Cardiac muscle cell (in vitro differentiated cells and primary cell): ENCODE data around the gene LCN10. TPM values are rescaled to one million over a fixed set of nuclear protein-coding genes. Genes with fewer than 3 reads are reported as not detected.

Source experiments
- DNase-seq, 2 donors: peaks; one replicate each; pipeline versions ENCODE4 v3.0.0 to v3.0.0-alpha.2; 2010 to 2017; ENCODE audit warnings: low read depth in 1 of 2, low spot score in 1 of 2
- H3K27ac ChIP-seq: fragments of 200-600 bp; sonication (generic); 2 replicates; pipeline ENCODE4 v1.5.1; 2016
- H3K27me3 ChIP-seq: fragments of 200-600 bp; sonication (generic); 2 replicates; pipeline ENCODE4 v1.6.0; 2016; ENCODE audit warnings: control low read depth
- H3K36me3 ChIP-seq: fragments of 200-600 bp; sonication (generic); 2 replicates; pipeline ENCODE4 v1.5.1; 2016; ENCODE audit warnings: control low read depth
- H3K4me1 ChIP-seq: fragments of 200-600 bp; sonication (generic); 2 replicates; pipeline ENCODE4 v1.8.1; 2017; ENCODE audit warnings: low read depth, mild to moderate bottlenecking, mixed run types
- H3K4me3 ChIP-seq: fragments of 200-600 bp; sonication (generic); 2 replicates; pipeline ENCODE4 v1.5.1; 2016; ENCODE audit warnings: mild to moderate bottlenecking
- H3K9me3 ChIP-seq: fragments of 200-600 bp; sonication (generic); 2 replicates; pipeline ENCODE4 v1.5.1; 2017; ENCODE audit warnings: low read depth, mild to moderate bottlenecking, control low read depth
- polyA plus RNA-seq: library from polyadenylated mRNA; unstranded; fragments of >200 nt; fragmentation: Nextera tagmentation; extraction: Ambion mirVana; gene quantifications from 2 replicates; pipeline ENCODE4 v1.2.1, GENCODE V29; 2016
- total RNA-seq: library from RNA; depleted of rRNA; stranded (reverse); fragments of >200 nt; gene quantifications from 2 replicates; pipeline ENCODE4 v1.2.3, GENCODE V29; 2016
- TF ChIP-seq, protein P1 (sequence below): IDR thresholded peaks from 2 replicates; pipeline ENCODE4 v1.5.1; 2012; ENCODE audit warnings: low read depth, mild to moderate bottlenecking, low read length

The LCN10 gene
- total and polyA plus RNA-seq, 2 experiments from 2014 or later = 0.63 to 0.71 TPM

DNA sequence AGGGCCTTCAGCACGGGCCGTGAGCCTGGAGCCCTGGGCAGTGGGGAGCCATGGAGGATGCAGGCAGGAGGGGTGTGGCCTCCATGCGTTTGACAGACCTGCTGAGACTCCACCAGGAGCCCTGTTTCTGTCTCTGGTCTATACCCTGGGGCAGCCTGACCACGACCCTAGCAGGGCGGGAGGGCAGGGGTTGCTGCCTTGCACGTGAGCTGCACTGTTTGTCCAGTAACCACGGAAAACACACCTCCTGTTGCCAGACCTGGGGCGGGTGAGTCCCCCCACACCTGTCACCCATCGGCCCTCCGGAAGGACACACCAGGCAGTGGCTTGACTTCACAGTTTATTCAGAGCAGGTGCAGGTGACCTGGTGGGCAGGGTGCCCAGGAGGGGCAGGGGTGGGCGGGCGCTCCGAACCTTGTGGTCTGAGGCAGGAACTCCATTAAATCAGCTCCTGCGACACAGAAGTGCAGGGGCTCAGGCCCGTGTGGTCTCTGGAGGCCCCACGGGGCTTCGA lies 11.4 kb upstream of the LCN10 start:
- H3K27me3 ChIP-seq = no peaks in the 10 kb centered on the region
- H3K4me3 ChIP-seq = no peak overlapping the region
- H3K4me1 ChIP-seq = no peaks in the 10 kb centered on the region
- H3K27ac ChIP-seq = no peak overlapping the region
- H3K36me3 ChIP-seq = no peaks in the 10 kb centered on the region
- H3K9me3 ChIP-seq = no peaks in the 10 kb centered on the region
- DNase-seq = no peak
- TF ChIP-seq, protein P1, sequence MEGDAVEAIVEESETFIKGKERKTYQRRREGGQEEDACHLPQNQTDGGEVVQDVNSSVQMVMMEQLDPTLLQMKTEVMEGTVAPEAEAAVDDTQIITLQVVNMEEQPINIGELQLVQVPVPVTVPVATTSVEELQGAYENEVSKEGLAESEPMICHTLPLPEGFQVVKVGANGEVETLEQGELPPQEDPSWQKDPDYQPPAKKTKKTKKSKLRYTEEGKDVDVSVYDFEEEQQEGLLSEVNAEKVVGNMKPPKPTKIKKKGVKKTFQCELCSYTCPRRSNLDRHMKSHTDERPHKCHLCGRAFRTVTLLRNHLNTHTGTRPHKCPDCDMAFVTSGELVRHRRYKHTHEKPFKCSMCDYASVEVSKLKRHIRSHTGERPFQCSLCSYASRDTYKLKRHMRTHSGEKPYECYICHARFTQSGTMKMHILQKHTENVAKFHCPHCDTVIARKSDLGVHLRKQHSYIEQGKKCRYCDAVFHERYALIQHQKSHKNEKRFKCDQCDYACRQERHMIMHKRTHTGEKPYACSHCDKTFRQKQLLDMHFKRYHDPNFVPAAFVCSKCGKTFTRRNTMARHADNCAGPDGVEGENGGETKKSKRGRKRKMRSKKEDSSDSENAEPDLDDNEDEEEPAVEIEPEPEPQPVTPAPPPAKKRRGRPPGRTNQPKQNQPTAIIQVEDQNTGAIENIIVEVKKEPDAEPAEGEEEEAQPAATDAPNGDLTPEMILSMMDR = no peak

DNA sequence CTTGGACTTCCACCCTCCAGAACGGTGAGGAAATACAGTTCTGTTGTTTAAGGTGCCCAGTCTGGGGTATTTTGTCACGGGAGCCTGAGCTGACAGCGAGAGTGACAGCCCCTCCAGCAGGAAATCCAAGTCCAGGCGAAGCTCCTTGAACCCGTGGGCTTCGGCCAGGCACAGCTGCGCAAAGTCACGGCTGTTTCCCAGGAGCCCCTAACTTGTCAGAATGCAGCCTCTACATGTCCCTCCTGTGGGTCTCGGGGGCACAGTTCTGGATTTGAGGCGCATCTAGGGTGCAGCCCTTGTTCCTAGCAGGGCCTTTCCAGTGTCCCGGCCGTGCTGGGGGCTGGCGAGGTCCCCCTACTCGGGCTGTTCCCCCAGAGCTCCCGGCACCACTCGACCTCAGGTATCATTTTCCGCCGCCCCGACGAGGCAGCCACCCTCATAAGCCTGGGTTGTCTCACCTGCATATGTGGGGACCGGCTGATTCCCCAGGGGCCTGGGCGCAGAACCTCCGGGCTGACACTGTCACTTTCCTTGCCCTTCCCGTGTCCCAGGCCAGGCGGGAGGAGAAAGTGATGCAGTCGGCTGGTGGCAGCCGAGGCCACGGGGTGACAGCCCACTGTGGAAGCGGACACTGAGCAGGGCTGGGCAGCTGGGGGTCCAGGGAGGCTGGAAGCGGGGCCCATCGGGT lies 10.8 kb upstream of the LCN10 start:
- Histone ChIP-seq H3K4me3 (no peak overlapping the region), H3K36me3 (no peaks in the 10 kb centered on the region), H3K9me3 (no peaks in the 10 kb centered on the region), H3K27ac (no peak overlapping the region), H3K4me1 (no peaks in the 10 kb centered on the region), H3K27me3 (no peaks in the 10 kb centered on the region)
- TF ChIP-seq, protein P1 = no peak
- DNase-seq = no peak

DNA sequence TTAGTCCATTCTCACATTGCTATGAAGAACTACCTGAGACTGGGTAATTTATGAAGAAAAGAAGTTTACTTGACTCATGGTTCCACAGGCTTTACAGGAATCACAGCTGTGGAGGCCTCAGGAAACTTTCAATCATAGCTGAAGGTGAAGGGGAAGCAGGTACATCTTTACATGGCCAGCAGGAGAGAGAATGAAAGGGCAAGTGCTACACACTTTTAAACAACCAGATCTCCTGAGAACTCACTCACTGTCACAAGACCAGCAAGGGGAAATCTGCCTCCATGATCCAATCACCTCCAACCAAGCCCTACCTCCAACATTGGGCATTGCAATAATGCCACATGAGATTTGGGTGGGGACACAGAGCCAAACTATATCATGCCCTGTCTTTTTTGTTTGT lies 9.1 kb upstream of the LCN10 start:
- Histone ChIP-seq H3K9me3 (no peaks in the 10 kb centered on the region), H3K27ac (no peak overlapping the region), H3K27me3 (no peaks in the 10 kb centered on the region), H3K4me1 (no peaks in the 10 kb centered on the region), H3K36me3 (no peaks in the 10 kb centered on the region), H3K4me3 (no peak overlapping the region)
- TF ChIP-seq, protein P1 = no peak
- DNase-seq = no peak

DNA sequence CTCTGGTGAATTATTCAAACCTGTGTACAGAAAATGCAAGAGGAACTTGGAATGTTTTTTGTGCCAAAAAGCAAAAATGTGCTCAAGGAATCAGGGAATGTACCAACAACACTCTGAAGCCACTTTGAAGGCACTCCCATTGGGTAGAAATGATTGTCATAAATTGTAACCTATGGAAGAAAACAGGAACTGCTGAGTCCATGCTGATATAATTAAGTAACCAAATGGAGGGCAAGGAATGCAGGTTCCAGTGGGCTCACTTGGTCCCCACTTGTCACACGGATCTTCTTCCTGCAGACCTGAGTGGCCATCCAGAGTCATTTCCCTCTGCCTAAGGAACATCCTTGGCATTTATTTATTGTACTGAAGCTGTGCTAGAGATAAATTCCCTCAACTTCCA lies 8.5 kb upstream of the LCN10 start:
- Histone ChIP-seq H3K36me3 (no peaks in the 10 kb centered on the region), H3K27me3 (no peaks in the 10 kb centered on the region), H3K4me1 (no peaks in the 10 kb centered on the region), H3K27ac (no peak overlapping the region), H3K9me3 (no peaks in the 10 kb centered on the region), H3K4me3 (no peak overlapping the region)
- TF ChIP-seq, protein P1 = no peak
- DNase-seq = no peak

DNA sequence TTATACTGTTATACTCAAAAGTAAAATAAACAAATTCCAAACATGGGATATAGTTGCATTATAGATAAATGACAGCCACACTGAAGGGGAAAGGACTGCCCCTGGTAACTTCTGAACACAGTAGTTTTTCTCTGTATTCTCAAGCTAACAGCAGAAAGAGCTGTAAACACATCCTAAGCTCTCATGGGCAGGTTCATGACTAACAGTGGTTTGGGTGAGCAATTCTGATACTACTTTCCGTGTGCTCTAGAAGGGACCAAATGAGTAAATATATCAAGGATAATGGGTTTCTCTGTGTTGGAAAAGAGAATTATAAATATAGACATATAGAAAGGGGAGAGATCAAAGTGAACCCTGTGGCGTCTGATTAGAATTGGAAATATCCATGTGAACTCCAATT lies 7.8 kb upstream of the LCN10 start:
- Histone ChIP-seq H3K4me3 (no peak overlapping the region), H3K36me3 (no peaks in the 10 kb centered on the region), H3K27me3 (no peaks in the 10 kb centered on the region), H3K27ac (no peak overlapping the region), H3K9me3 (no peaks in the 10 kb centered on the region), H3K4me1 (no peaks in the 10 kb centered on the region)
- no peak for DNase-seq
- TF ChIP-seq, protein P1 = no peak
